GM06990 (cell line): Measurements from ENCODE around the gene TMEM229A.
"Not testable (repeated sequence)": the region's sequence is repeated elsewhere in the genome, so short reads cannot be mapped to it uniquely, and the experiment has no call there.

Experiments
- DNase-seq: peaks from one replicate; pipeline ENCODE4 v3.0.0-alpha.2; 2011; ENCODE audit not compliant: insufficient read length; ENCODE audit errors: extremely low read depth
- H3K27me3 ChIP-seq: replicated peaks from 2 replicates; pipeline ENCODE4 v1.6.0; 2011; ENCODE audit warnings: low read length; ENCODE audit not compliant: control insufficient read depth, insufficient read depth
- H3K36me3 ChIP-seq: 2 replicates; pipeline ENCODE4 v1.5.1; 2011; ENCODE audit warnings: low read length; ENCODE audit not compliant: control insufficient read depth, insufficient read depth
- H3K4me3 ChIP-seq: replicated peaks from 2 replicates; pipeline ENCODE4 v1.5.1; 2011; ENCODE audit warnings: low read depth, mild to moderate bottlenecking, control low read depth, low read length
- CTCF ChIP-seq: IDR thresholded peaks from 2 replicates; pipeline ENCODE4 v1.5.1; 2011; ENCODE audit warnings: low read length, control low read depth, mild to moderate bottlenecking, inconsistent platforms; ENCODE audit not compliant: insufficient read depth, poor library complexity, severe bottlenecking

TMEM229A gene

GRCh38 chr7:124020060-124020459 lies 12.8 kb downstream of the TMEM229A start:
- Histone ChIP-seq H3K36me3 (no peaks in the 10 kb centered on the region), H3K4me3 (no peak overlapping the region), H3K27me3 (no peaks in the 10 kb centered on the region)
- no peak for TF ChIP-seq CTCF
- no peak for DNase-seq

GRCh38 chr7:124013306-124013705 lies 19.6 kb downstream of the TMEM229A start:
- Histone ChIP-seq H3K36me3 (no peaks in the 10 kb centered on the region), H3K4me3 (no peak overlapping the region), H3K27me3 (no peaks in the 10 kb centered on the region)
- DNase-seq = no peak
- TF ChIP-seq CTCF = no peak

- H3K4me3 ChIP-seq = no peak overlapping the region
- no peak for DNase-seq
- H3K36me3 ChIP-seq = no peaks in the 10 kb centered on the region
- no peaks in the 10 kb centered on the region for H3K27me3 ChIP-seq
- no peak for TF ChIP-seq CTCF
Observed at GRCh38 chr7:124012864-124013263, 20.0 kb downstream of the TMEM229A start.

- no peak for DNase-seq
- Histone ChIP-seq H3K36me3 (no peaks in the 10 kb centered on the region), H3K27me3 (no peaks in the 10 kb centered on the region), H3K4me3 (no peak overlapping the region)
- no peak for TF ChIP-seq CTCF
Observed at GRCh38 chr7:124009321-124009720, 23.5 kb downstream of the TMEM229A start.

- H3K27me3 ChIP-seq, H3K36me3 ChIP-seq, H3K4me3 ChIP-seq, DNase-seq: not testable (repeated sequence)
Observed at GRCh38 chr7:124008296-124008695, 24.6 kb downstream of the TMEM229A start.

GRCh38 chr7:123999703-124000102 lies 33.2 kb downstream of the TMEM229A start:
- H3K36me3 ChIP-seq = no peaks in the 10 kb centered on the region
- no peaks in the 10 kb centered on the region for H3K27me3 ChIP-seq
- no peak for TF ChIP-seq CTCF
- DNase-seq = no peak
- H3K4me3 ChIP-seq = no peak overlapping the region
